ENCODE measurements around the gene LDLRAD4.

Gene LDLRAD4

DNA sequence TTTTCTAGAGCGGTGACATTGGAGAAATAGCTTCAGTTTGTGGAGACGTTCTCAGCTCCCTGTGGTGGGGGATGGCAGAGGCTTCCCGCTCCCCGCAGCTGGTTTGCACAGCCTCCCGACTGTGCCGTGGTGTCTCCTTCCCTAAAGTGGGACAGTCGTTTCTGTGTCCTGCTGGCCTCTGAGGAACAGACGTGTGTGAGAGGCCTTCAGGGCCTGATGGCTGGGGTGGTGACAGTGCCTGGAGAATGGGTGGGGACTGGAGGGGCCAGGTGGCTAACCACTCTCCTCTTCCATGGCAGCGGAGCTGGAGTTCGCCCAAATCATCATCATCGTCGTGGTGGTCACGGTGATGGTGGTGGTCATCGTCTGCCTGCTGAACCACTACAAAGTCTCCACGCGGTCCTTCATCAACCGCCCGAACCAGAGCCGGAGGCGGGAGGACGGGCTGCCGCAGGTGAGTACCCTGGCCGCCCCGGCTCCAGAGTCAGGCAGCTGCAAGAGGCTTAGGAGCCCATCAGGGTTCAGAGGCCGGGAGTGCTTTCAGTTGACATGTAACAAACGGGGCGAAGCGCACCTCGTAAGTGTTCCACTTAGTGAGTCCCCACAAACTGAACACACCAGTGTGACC is 402.4 kb downstream of the LDLRAD4 start:
- no peak overlapping the region for H3K4me3 ChIP-seq (ENCODE audit: low read length)
- no peak for DNase-seq (ENCODE audit: low read depth)
- TF ChIP-seq, protein P1, sequence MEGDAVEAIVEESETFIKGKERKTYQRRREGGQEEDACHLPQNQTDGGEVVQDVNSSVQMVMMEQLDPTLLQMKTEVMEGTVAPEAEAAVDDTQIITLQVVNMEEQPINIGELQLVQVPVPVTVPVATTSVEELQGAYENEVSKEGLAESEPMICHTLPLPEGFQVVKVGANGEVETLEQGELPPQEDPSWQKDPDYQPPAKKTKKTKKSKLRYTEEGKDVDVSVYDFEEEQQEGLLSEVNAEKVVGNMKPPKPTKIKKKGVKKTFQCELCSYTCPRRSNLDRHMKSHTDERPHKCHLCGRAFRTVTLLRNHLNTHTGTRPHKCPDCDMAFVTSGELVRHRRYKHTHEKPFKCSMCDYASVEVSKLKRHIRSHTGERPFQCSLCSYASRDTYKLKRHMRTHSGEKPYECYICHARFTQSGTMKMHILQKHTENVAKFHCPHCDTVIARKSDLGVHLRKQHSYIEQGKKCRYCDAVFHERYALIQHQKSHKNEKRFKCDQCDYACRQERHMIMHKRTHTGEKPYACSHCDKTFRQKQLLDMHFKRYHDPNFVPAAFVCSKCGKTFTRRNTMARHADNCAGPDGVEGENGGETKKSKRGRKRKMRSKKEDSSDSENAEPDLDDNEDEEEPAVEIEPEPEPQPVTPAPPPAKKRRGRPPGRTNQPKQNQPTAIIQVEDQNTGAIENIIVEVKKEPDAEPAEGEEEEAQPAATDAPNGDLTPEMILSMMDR (IDR thresholded peaks at IDR 0.05; ENCODE audit: insufficient read depth, low read depth, low read length, missing control alignments), result no peak

DNA sequence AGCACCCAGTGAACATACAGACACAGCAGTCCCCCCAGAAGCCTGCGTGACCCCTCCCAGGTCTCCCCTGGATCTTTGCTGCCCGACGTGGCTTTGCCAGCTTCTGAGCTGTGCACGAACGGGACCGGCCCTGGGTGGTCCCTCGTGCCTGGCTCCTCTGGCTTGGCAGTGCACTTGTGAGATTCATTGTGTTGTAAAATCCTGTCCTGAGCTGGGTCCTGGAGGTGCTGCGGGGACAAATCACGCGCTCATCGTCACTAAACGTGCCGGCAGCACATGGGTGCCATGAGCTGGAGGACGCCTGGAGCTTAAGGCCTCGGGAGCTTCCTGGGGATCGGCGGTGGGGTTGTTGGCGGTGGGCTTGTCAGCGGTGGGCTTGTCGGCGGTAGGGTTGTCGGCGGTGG is 402.9 kb downstream of the LDLRAD4 start:
- TF ChIP-seq, protein P1 (IDR thresholded peaks at IDR 0.05; ENCODE audit: insufficient read depth, low read depth, low read length, missing control alignments), result no peak
- no peak for DNase-seq (ENCODE audit: low read depth)
- H3K4me3 ChIP-seq (ENCODE audit: low read length), result no peak overlapping the region

DNA sequence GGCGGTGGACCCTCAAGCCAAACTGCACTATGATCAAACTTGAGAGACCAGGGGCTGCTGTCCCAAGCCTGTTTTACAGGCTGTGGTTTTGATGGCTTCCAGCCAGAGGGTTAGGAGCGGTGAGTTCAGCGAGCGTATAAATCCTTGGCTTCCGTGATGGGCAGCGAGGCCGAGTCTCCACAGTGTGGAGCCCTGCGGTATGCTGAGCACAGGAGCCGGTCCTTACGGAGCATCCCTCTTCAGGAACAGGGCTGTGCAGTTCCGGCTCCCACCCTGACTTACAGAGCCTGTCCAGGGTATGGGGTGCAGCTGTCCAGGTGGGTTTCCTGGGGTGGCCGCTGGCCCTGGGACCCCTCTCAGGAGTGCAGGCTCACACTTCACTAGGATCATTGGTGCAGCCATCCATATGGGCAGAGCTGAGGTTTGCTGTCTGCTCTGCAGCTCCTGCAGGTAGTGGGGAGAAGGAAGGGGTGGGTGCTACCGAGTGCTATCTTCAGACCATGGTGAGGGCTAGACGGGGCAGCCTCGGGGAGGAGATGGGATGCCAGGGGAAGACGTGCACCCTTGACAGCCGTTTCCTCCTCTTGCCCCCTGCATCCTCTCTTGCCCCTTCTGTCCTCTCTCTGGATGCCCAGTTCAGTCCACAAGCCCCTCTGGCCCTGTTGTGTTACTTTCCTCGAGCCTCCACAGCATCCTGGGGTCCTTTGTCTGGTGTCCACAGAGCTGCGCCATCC is 403.5 kb downstream of the LDLRAD4 start:
- TF ChIP-seq, protein P1 (IDR thresholded peaks at IDR 0.05; ENCODE audit: insufficient read depth, low read depth, low read length, missing control alignments), result no peak
- no peak overlapping the region for H3K4me3 ChIP-seq (ENCODE audit: low read length)
- DNase-seq (ENCODE audit: low read depth), result no peak

DNA sequence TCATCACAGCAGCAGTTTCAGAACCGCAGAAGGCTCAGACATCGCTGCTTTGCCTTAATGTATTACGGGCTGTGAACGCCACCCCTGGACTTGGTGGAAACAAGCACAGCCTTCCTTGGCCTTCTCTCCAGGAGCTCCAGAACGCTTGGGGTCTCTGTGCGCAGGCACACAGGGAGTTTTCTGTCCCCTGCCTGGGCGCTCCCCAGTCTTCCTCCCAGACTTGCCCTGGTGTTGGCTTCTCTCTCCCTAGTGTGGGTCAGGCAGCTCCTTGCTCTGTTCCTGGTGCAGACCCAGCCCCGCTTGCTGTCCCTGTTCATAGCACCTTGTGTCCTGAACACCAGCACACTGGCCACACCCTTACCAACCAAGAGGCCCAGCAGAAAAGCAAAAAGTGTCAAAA is 404.2 kb downstream of the LDLRAD4 start:
- TF ChIP-seq, protein P1 (IDR thresholded peaks at IDR 0.05; ENCODE audit: insufficient read depth, low read depth, low read length, missing control alignments), result no peak
- no peak overlapping the region for H3K4me3 ChIP-seq (ENCODE audit: low read length)
- no peak for DNase-seq (ENCODE audit: low read depth)

DNA sequence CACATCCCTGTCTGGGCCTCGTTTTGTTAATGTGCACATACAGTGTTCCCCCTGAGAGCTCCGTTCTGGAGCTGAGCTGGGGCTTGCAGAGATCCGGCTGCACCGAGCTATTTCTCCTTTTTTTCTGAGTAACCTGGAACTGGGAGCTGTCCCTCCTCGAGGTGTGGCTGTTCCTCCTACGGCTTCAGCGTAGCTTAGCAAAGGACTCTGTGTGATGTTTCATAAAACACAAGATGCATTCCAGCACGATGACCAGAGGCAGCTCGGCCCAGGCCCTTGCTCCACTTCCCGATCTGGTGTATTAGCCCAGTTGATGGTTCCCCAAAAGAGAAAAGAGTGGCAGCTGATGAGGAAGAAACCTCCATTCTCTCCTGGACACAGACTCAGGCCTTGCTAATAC is 404.8 kb downstream of the LDLRAD4 start:
- no peak overlapping the region for H3K4me3 ChIP-seq (ENCODE audit: low read length)
- no peak for DNase-seq (ENCODE audit: low read depth)
- TF ChIP-seq, protein P1 (IDR thresholded peaks at IDR 0.05; ENCODE audit: insufficient read depth, low read depth, low read length, missing control alignments), result no peak

DNA sequence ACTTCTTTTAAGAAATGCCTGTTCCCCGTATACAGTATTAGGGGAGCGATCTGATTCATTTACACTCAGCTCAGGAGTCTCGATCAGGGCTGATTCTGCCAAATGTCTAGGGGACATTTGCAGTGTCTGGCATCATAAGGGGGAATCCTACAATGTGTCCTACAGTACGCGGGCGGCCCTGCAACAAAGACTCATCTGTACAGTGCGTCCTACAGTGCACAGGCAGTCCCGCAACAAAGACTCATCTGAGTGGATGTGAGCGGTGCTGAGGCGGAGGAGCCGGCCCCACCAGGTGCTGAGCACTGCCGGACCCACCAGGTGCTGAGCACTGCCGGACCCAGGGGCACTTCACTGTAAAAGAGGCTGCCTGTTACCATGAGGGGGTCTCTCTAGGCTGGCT is 405.3 kb downstream of the LDLRAD4 start:
- DNase-seq (ENCODE audit: low read depth), result no peak
- no peak overlapping the region for H3K4me3 ChIP-seq (ENCODE audit: low read length)
- TF ChIP-seq, protein P1 (IDR thresholded peaks at IDR 0.05; ENCODE audit: insufficient read depth, low read depth, low read length, missing control alignments), result no peak

All from epithelial cell of esophagus (primary cell).